SJCRH30 (cell line): ENCODE results near the gene IGSF8. TPM values are rescaled to one million over a fixed set of nuclear protein-coding genes. Genes with fewer than 3 reads are reported as not detected.

ENCODE experiments used
- DNase-seq, 2 experiments: peaks; one replicate each; pipeline ENCODE4 v3.0.0-alpha.2; 2015 to 2020
- H3K27ac ChIP-seq: fragments of 250-450 bp; sonication (Bioruptor Pico); 2 replicates; pipeline ENCODE4 v1.5.1; 2020; ENCODE audit warnings: mild to moderate bottlenecking, moderate library complexity
- H3K27me3 ChIP-seq: fragments of 250-450 bp; sonication (Bioruptor Pico); 2 replicates; pipeline ENCODE4 v1.5.1; 2020; ENCODE audit warnings: mild to moderate bottlenecking, moderate library complexity
- H3K36me3 ChIP-seq: fragments of 250-450 bp; sonication (Bioruptor Pico); 2 replicates; pipeline ENCODE4 v1.5.1; 2020; ENCODE audit warnings: mild to moderate bottlenecking, moderate library complexity
- H3K4me1 ChIP-seq: fragments of 250-450 bp; sonication (Bioruptor Pico); 2 replicates; pipeline ENCODE4 v1.5.1; 2020; ENCODE audit warnings: mild to moderate bottlenecking, moderate library complexity
- H3K4me3 ChIP-seq: fragments of 250-450 bp; sonication (Bioruptor Pico); 2 replicates; pipeline ENCODE4 v1.5.1; 2020; ENCODE audit warnings: mild to moderate bottlenecking, moderate library complexity
- H3K9me3 ChIP-seq: fragments of 250-450 bp; sonication (Bioruptor Pico); replicated peaks from 2 replicates; pipeline ENCODE4 v1.5.1; 2020; ENCODE audit warnings: mild to moderate bottlenecking, moderate library complexity
- total RNA-seq: library from RNA; depleted of rRNA; stranded (reverse); fragments of >200 nt; shearing (Covaris generic); gene quantifications from 2 replicates; pipeline ENCODE4 v1.2.3, GENCODE V29; 2014

The IGSF8 gene
- total RNA-seq, 1 experiment from 2014 or later: 6.8 TPM

DNA sequence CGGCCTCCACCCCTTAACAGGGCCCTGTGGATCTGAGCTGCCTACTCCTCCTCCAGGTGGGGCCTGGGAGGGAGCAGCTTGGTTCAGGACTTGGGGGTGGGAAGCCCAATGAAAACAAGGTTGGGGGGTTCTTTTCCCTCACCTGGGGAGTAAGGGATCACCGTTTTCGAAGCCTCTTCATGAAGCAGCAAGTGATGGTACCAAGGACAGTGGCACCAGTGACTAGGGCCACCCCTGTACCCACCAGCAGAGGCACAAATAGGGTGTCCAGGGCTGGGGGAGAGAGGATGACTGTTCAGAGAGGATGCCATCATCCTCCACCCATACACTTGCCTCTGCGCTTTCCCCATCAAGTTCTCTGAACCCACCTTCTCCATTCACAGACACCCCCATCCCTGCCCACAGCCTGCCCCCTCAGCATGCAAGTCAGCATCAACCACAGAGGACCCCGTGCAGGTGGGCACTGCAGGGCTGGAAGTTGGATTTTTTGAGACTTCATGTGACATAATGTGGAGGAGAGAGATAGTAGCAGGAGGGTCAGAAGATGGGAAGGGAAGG, 6.7 kb downstream of the IGSF8 start:
- Histone ChIP-seq H3K4me3 (no peak overlapping the region), H3K27ac (no peak overlapping the region), H3K27me3 (no peaks in the 10 kb centered on the region), H3K36me3 (no peaks in the 10 kb centered on the region), H3K4me1 (no peaks in the 10 kb centered on the region), H3K9me3 (no peaks in the 10 kb centered on the region)
- no peak for DNase-seq

DNA sequence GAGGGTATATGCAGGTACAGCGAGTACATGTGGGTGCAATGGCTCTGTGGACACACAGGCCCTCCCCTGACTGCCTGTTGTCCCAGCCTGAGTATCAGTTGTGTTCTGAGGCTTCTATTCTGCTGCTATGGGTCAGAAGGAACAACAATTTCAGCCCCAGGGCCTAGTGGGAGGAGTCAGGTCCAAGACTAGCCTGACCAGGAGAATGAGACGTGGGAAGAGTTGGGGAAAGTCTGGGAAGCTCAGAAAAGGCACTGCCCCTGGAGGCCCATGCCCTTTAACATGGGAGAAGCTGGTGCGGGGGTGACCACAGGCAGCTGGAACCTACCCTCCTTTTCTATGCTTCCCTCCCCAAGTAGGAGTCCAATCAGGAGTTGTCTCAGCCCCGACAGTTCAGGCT, 7.7 kb downstream of the IGSF8 start:
- no peak overlapping the region for H3K27ac ChIP-seq
- no peaks in the 10 kb centered on the region for H3K9me3 ChIP-seq
- no peaks in the 10 kb centered on the region for H3K36me3 ChIP-seq
- H3K4me3 ChIP-seq: no peak overlapping the region
- H3K4me1 ChIP-seq: no peaks in the 10 kb centered on the region
- H3K27me3 ChIP-seq: peaks cover 4% of the 10 kb centered on the region; the same call in 1 of the 2 replicates
- DNase-seq: no peak

GRCh38 chr1:160089883-160090282, 8.5 kb downstream of the IGSF8 start:
- Histone ChIP-seq H3K4me1 (no peaks in the 10 kb centered on the region), H3K4me3 (no peak overlapping the region), H3K27ac (no peak overlapping the region), H3K36me3 (no peaks in the 10 kb centered on the region), H3K9me3 (no peaks in the 10 kb centered on the region), H3K27me3 (peaks cover 4% of the 10 kb centered on the region; the same call in 1 of the 2 replicates)
- DNase-seq: no peak

DNA sequence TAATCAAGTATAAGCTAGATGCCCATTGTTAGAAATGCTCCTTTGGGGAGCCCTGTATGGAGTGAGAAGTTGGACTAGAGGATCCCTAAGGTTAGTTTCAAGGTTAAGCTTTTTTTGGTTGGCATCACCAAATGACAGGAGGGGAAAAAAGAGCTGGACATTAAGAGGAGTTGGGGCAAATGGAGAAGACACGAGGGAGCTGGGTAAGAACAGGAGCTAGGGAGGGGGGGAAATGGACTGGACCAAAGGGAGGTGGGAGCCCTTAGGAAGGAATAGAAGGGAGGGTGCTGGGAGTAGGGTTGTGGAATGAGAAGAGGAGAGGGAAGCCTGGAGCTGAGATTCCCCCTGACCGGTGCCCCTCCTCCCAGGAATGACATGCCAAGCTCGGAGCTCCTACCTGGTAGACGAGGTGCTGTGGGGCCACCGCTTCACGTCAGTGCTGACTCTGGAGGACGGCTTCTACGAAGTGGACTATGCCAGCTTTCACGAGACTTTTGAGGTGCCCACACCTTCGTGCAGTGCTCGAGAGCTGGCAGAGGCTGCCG, 11.2 kb downstream of the IGSF8 start:
- Histone ChIP-seq H3K4me1 (no peaks in the 10 kb centered on the region), H3K4me3 (no peak overlapping the region), H3K9me3 (no peaks in the 10 kb centered on the region), H3K27me3 (peaks cover 4% of the 10 kb centered on the region; the same call in 1 of the 2 replicates), H3K36me3 (no peaks in the 10 kb centered on the region), H3K27ac (no peak overlapping the region)
- no peak for DNase-seq

GRCh38 chr1:160086456-160086892, 11.9 kb downstream of the IGSF8 start:
- Histone ChIP-seq H3K4me3 (no peak overlapping the region), H3K9me3 (no peaks in the 10 kb centered on the region), H3K4me1 (no peaks in the 10 kb centered on the region), H3K27ac (no peak overlapping the region), H3K36me3 (no peaks in the 10 kb centered on the region), H3K27me3 (peaks cover 4% of the 10 kb centered on the region; the same call in 1 of the 2 replicates)
- DNase-seq: no peak

DNA sequence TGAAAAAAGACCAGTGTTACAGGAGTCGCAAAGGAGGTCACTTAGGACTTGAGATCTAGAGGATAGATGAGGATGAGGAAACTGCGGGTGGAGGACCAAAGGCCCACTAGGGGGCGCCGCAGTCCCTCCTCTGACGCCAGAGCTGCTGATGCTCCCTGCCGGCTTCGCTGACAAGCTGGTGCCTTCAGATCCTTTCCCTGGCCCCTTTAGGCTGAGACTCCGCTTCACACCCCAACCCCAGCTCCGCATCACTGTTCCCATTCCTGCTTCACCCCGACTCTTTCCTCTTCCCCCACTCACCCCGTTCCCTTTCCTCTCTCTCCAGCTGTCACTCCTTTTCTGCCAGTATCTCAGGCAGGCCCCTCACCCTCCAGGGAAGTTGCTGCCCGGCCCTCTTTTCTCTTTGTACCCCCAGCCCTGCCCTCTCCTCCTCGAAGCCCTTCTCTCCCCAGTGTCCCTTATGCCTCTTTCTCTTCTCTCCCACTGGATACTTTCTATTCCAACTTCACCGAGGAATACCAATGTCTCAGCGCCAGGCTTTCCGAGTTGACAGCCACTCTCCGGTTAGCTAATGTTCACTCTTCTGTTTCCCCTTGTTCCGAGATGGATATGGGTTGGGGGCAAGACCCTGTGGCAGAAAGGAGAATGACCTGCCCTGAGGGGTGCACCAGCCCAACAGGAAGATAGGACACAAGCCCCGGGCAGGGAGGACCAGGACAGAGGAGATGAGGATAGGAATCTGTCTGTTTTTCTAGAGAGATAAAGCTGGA, 12.5 kb downstream of the IGSF8 start:
- no peak overlapping the region for H3K27ac ChIP-seq
- no peaks in the 10 kb centered on the region for H3K9me3 ChIP-seq
- H3K27me3 ChIP-seq: peaks cover 4% of the 10 kb centered on the region; the same call in 1 of the 2 replicates
- no peak overlapping the region for H3K4me3 ChIP-seq
- H3K36me3 ChIP-seq: no peaks in the 10 kb centered on the region
- DNase-seq: peak; percentile 78 to 88
- H3K4me1 ChIP-seq: no peaks in the 10 kb centered on the region

GRCh38 chr1:160084771-160085321, 13.6 kb downstream of the IGSF8 start:
- H3K4me1 ChIP-seq: no peaks in the 10 kb centered on the region; the same call in 1 of the 2 replicates
- no peaks in the 10 kb centered on the region for H3K9me3 ChIP-seq
- H3K27me3 ChIP-seq: peaks cover 4% of the 10 kb centered on the region; the same call in 1 of the 2 replicates
- no peak for DNase-seq
- H3K27ac ChIP-seq: no peak overlapping the region
- no peak overlapping the region for H3K4me3 ChIP-seq
- H3K36me3 ChIP-seq: no peaks in the 10 kb centered on the region

DNA sequence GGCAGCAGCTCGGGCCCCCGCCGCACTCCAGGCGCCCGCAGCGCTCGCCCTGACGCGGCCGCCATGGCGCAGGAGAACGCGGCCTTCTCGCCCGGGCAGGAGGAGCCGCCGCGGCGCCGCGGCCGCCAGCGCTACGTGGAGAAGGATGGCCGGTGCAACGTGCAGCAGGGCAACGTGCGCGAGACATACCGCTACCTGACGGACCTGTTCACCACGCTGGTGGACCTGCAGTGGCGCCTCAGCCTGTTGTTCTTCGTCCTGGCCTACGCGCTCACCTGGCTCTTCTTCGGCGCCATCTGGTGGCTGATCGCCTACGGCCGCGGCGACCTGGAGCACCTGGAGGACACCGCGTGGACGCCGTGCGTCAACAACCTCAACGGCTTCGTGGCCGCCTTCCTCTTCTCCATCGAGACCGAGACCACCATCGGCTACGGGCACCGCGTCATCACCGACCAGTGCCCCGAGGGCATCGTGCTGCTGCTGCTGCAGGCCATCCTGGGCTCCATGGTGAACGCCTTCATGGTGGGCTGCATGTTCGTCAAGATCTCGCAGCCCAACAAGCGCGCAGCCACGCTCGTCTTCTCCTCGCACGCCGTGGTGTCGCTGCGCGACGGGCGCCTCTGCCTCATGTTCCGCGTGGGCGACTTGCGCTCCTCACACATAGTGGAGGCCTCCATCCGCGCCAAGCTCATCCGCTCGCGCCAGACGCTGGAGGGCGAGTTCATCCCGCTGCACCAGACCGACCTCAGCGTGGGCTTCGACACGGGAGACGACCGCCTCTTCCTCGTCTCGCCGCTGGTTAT, 14.2 kb downstream of the IGSF8 start:
- Histone ChIP-seq H3K9me3 (no peaks in the 10 kb centered on the region), H3K27me3 (peaks cover 4% of the 10 kb centered on the region; the same call in 1 of the 2 replicates), H3K4me3 (no peak overlapping the region), H3K27ac (no peak overlapping the region), H3K36me3 (no peaks in the 10 kb centered on the region), H3K4me1 (no peaks in the 10 kb centered on the region; the same call in 1 of the 2 replicates)
- no peak for DNase-seq

DNA sequence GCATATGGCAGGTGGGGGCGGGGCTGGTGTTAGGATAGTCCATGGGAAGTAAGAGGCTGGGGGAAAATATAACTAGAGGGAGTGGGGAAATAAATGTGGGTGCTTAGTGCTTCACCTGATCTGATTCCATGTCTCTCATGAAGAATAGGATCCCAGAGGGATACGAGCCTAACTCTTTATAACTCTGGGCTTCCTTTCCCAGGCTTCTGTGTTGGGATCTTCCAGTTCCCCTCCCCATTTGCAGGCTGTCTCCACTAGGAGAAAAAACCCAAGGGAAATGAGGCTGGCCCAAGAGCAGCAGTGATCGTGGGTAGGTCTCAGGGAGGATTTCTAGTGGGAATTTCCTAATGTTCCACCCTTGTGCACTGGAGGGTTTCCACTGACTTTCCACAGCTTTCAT, 15.5 kb downstream of the IGSF8 start:
- no peaks in the 10 kb centered on the region for H3K9me3 ChIP-seq
- no peak overlapping the region for H3K4me3 ChIP-seq
- no peak overlapping the region for H3K27ac ChIP-seq
- peaks cover 4% of the 10 kb centered on the region; the same call in 1 of the 2 replicates for H3K27me3 ChIP-seq
- no peak for DNase-seq
- no peaks in the 10 kb centered on the region for H3K36me3 ChIP-seq
- H3K4me1 ChIP-seq: no peaks in the 10 kb centered on the region; the same call in 1 of the 2 replicates

DNA sequence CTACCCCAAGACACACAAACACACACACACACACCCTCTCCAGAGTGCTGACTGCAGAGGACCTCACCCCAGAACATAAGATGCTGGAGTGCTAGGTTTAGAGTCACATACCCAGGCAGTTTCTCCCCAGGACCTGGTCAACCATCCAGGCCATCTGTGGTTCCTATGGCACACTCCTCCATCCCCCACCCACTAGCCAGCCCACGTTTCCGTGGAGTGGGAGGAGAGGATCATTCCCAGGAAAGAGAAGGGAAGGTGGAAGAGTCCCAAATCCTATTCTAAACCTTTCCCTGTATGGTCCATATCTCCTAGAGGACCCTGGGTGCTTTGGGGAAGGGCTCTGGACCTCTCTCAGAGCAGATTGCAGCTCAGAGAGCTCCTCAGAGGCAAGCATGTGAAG, 15.9 kb downstream of the IGSF8 start:
- no peaks in the 10 kb centered on the region for H3K9me3 ChIP-seq
- H3K4me1 ChIP-seq: no peaks in the 10 kb centered on the region; the same call in 1 of the 2 replicates
- H3K36me3 ChIP-seq: no peaks in the 10 kb centered on the region
- H3K27me3 ChIP-seq: peaks cover 4% of the 10 kb centered on the region; the same call in 1 of the 2 replicates
- H3K4me3 ChIP-seq: no peak overlapping the region
- DNase-seq: no peak
- H3K27ac ChIP-seq: no peak overlapping the region

DNA sequence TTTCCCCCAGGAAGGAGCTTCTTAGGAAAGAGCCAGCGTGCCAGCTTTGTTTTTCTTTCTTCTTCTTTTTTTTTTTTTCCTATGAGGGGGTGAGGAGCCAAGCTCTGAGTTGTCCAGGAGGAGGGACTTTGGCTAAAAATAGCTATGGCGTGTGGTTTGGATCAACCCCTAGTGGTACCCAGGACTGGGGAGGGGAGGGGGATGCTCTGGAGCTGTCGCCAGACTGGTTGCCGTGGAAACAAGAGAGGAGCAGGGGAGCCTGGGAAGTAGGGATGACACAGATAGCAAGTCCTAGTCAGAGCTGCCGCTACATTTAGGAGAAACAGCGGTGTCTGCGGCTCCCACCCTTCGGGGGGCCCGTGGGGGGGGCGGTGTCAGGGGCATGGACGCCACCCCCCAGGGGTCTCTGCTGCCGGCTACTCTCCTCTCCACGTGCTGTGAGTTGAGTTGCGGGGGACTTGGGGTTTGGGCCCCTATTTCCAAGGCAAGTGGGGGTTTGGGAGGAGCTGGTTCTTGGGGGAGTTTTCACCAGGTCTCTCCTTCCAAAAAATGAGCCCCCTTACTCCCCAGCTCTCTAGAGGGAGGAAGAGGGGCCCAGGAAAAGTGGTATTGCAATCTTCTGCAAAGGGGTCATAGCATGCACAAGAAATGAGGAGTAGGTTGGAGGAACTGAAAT, 17.0 kb downstream of the IGSF8 start, which contains the start of gene KCNJ9:
Gene KCNJ9 (plus strand): TSS at position 278 of the 676 bp plus-strand sequence. CDS start 2,493 bp downstream, outside the sequence.
- H3K9me3 ChIP-seq: no peaks in the 10 kb centered on the region
- no peak for DNase-seq
- no peaks in the 10 kb centered on the region for H3K36me3 ChIP-seq
- no peak within 1 kb of the TSS for H3K4me3 ChIP-seq
- H3K27me3 ChIP-seq: peaks cover 4% of the 10 kb centered on the region; the same call in 1 of the 2 replicates
- H3K4me1 ChIP-seq: no peaks in the 10 kb centered on the region; the same call in 1 of the 2 replicates
- no peak within 1 kb of the TSS for H3K27ac ChIP-seq

- Histone ChIP-seq H3K27ac (no peak overlapping the region), H3K36me3 (no peaks in the 10 kb centered on the region), H3K27me3 (no peaks in the 10 kb centered on the region), H3K4me3 (no peak overlapping the region), H3K9me3 (no peaks in the 10 kb centered on the region), H3K4me1 (no peaks in the 10 kb centered on the region; the same call in 1 of the 2 replicates)
- DNase-seq: peak in 1 of 2 experiments; percentile 32
Observed at GRCh38 chr1:160080381-160081100, 17.9 kb downstream of the IGSF8 start.

DNA sequence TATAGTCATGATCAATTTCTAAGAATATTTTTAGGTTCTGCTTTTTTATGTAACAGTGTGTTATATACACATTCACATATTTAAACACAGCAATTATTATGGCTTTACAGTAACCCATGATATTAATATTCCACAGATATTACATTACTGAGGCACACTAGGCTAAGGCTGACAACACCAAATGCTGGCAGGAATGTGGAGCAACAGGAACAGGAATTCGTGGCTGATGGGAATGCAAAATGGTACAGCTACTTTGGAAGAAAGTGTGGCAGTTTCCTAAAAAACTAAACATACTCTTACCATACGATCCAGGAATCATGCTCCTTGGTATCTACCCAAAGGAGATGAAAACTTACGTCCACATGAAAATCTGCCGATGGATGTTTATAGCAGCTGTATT, 19.0 kb downstream of the IGSF8 start:
- no peak for DNase-seq
- no peak overlapping the region for H3K27ac ChIP-seq
- 0 out of 2 replicates have a peak, but pooled peaks cover 5% of the 10 kb centered on the region for H3K27me3 ChIP-seq
- H3K4me3 ChIP-seq: no peak overlapping the region
- H3K9me3 ChIP-seq: no peaks in the 10 kb centered on the region
- H3K4me1 ChIP-seq: no peaks in the 10 kb centered on the region; the same call in 1 of the 2 replicates
- H3K36me3 ChIP-seq: no peaks in the 10 kb centered on the region
